ENCODE results near the gene MYH10.

MYH10 gene

GRCh38 chr17:8494506-8495111, 135.9 kb downstream of the MYH10 start:
- no peaks in the 10 kb centered on the region for H3K9me2 ChIP-seq (replicated peaks; ENCODE audit: insufficient read depth, low read length)
- no peak overlapping the region for H2AFZ ChIP-seq (ENCODE audit: low read depth, low read length, severe bottlenecking)
- H4K20me1 ChIP-seq (ENCODE audit: low read depth, low read length), result no peaks in the 10 kb centered on the region
- H3F3A ChIP-seq (ENCODE audit: insufficient read depth), result no peaks in the 10 kb centered on the region
- H3K4me2 ChIP-seq (ENCODE audit: low read depth, low read length, poor library complexity, severe bottlenecking), result no peak overlapping the region
- H3K9ac ChIP-seq (ENCODE audit: low read length), result no peak overlapping the region
- no peak for TF ChIP-seq EZH2phosphoT487 (conservative IDR thresholded peaks at IDR 0.05; ENCODE audit: low read length)
- no peak for TF ChIP-seq CTCF (IDR thresholded peaks at IDR 0.05; ENCODE audit: insufficient read depth, low read length, poor library complexity, severe bottlenecking)
- H3K27ac ChIP-seq (ENCODE audit: low read depth, low read length), result no peak overlapping the region
- H3K4me3 ChIP-seq (ENCODE audit: insufficient read depth, low read length, poor library complexity, severe bottlenecking), result no peak overlapping the region
- no peaks in the 10 kb centered on the region for H3K36me3 ChIP-seq (ENCODE audit: low read length)
- no peaks in the 10 kb centered on the region for H3K79me2 ChIP-seq (ENCODE audit: insufficient read depth, low read length)
- H3K27me3 ChIP-seq (ENCODE audit: low read length), result no peaks in the 10 kb centered on the region
- H3K9me3 ChIP-seq (ENCODE audit: insufficient read depth, low read length), result no peaks in the 10 kb centered on the region

- no peak overlapping the region for H3K4me2 ChIP-seq (ENCODE audit: low read depth, low read length, poor library complexity, severe bottlenecking)
- TF ChIP-seq CTCF (IDR thresholded peaks at IDR 0.05; ENCODE audit: insufficient read depth, low read length, poor library complexity, severe bottlenecking) (no peak), EZH2phosphoT487 (conservative IDR thresholded peaks at IDR 0.05; ENCODE audit: low read length) (no peak)
- no peak overlapping the region for H2AFZ ChIP-seq (ENCODE audit: low read depth, low read length, severe bottlenecking)
- no peak overlapping the region for H3K4me3 ChIP-seq (ENCODE audit: insufficient read depth, low read length, poor library complexity, severe bottlenecking)
- H3K9me3 ChIP-seq (ENCODE audit: insufficient read depth, low read length), result no peaks in the 10 kb centered on the region
- H3K36me3 ChIP-seq (ENCODE audit: low read length), result no peaks in the 10 kb centered on the region
- H3F3A ChIP-seq (ENCODE audit: insufficient read depth), result no peaks in the 10 kb centered on the region
- H3K9ac ChIP-seq (ENCODE audit: low read length), result no peak overlapping the region
- no peaks in the 10 kb centered on the region for H4K20me1 ChIP-seq (ENCODE audit: low read depth, low read length)
- no peaks in the 10 kb centered on the region for H3K27me3 ChIP-seq (ENCODE audit: low read length)
- H3K79me2 ChIP-seq (ENCODE audit: insufficient read depth, low read length), result no peaks in the 10 kb centered on the region
- H3K9me2 ChIP-seq (replicated peaks; ENCODE audit: insufficient read depth, low read length), result no peaks in the 10 kb centered on the region
- no peak overlapping the region for H3K27ac ChIP-seq (ENCODE audit: low read depth, low read length)
Measured at GRCh38 chr17:8494021-8494420, 136.5 kb downstream of the MYH10 start.

GRCh38 chr17:8492121-8492520, 138.4 kb downstream of the MYH10 start:
- H3K36me3 ChIP-seq (ENCODE audit: low read length), result no peaks in the 10 kb centered on the region
- H3K9ac ChIP-seq (ENCODE audit: low read length), result no peak overlapping the region
- no peaks in the 10 kb centered on the region for H3K79me2 ChIP-seq (ENCODE audit: insufficient read depth, low read length)
- no peak overlapping the region for H3K27ac ChIP-seq (ENCODE audit: low read depth, low read length)
- H3K27me3 ChIP-seq (ENCODE audit: low read length), result no peaks in the 10 kb centered on the region
- no peaks in the 10 kb centered on the region for H3K9me3 ChIP-seq (ENCODE audit: insufficient read depth, low read length)
- no peak overlapping the region for H3K4me2 ChIP-seq (ENCODE audit: low read depth, low read length, poor library complexity, severe bottlenecking)
- H4K20me1 ChIP-seq (ENCODE audit: low read depth, low read length), result no peaks in the 10 kb centered on the region
- H3K4me3 ChIP-seq (ENCODE audit: insufficient read depth, low read length, poor library complexity, severe bottlenecking), result no peak overlapping the region
- TF ChIP-seq EZH2phosphoT487 (conservative IDR thresholded peaks at IDR 0.05; ENCODE audit: low read length) (no peak), CTCF (IDR thresholded peaks at IDR 0.05; ENCODE audit: insufficient read depth, low read length, poor library complexity, severe bottlenecking) (no peak)
- no peak overlapping the region for H2AFZ ChIP-seq (ENCODE audit: low read depth, low read length, severe bottlenecking)
- no peaks in the 10 kb centered on the region for H3F3A ChIP-seq (ENCODE audit: insufficient read depth)
- no peaks in the 10 kb centered on the region for H3K9me2 ChIP-seq (replicated peaks; ENCODE audit: insufficient read depth, low read length)
